ENCODE measurements around the gene MATR3.

GRCh38 chr5:139282197-139282557 lies 11.4 kb upstream of the MATR3 start:
- TF ChIP-seq TARDBP (IDR thresholded peaks at IDR 0.05; ENCODE audit: borderline replicate concordance) (no peak), SPI1 (IDR thresholded peaks at IDR 0.05; ENCODE audit: borderline replicate concordance, insufficient read depth, low read depth, low read length) (no peak)
